ENCODE measurements around the gene SPOCD1. TPM values are rescaled to one million over a fixed set of nuclear protein-coding genes. Genes with fewer than 3 reads are reported as not detected.

Gene SPOCD1
- total RNA-seq, 2 donors from 2014 or later = 13.5 to 23.0 TPM

- intact Hi-C loops (cut with DNase I) = loop anchor here in 1 of 2 donors (10.0 kb wide), 1 partner anchor 172 kb away; no protein-coding TSS in a partner anchor
- DNase-seq (ENCODE audit: low spot score) = peak; percentile 52
Observed at GRCh38 chr1:31792541-31792940, 23.3 kb downstream of the SPOCD1 start.

GRCh38 chr1:31792116-31792515 lies 23.7 kb downstream of the SPOCD1 start:
- peak; percentile 79 for DNase-seq (ENCODE audit: low spot score)
- intact Hi-C loops (cut with DNase I) = loop anchor here in 1 of 2 donors (10.0 kb wide), 1 partner anchor 173 kb away; no protein-coding TSS in a partner anchor

GRCh38 chr1:31791131-31791858 lies 24.5 kb downstream of the SPOCD1 start:
- intact Hi-C loops (cut with DNase I) = loop anchor here in 1 of 2 donors (10.0 kb wide), 1 partner anchor 174 kb away; no protein-coding TSS in a partner anchor
- peak; percentile 56 for DNase-seq (ENCODE audit: low spot score)

- intact Hi-C loops (cut with DNase I) = loop anchor here in 1 of 2 donors (10.0 kb wide), 1 partner anchor 174 kb away; no protein-coding TSS in a partner anchor
- DNase-seq (ENCODE audit: low spot score) = peak; percentile 69
Observed at GRCh38 chr1:31790641-31791091, 25.2 kb downstream of the SPOCD1 start.

- peak; percentile 32 for DNase-seq (ENCODE audit: low spot score)
- intact Hi-C loops (cut with DNase I) = loop anchor here in 1 of 2 donors (10.0 kb wide), 1 partner anchor 175 kb away; no protein-coding TSS in a partner anchor
Observed at GRCh38 chr1:31790140-31790539, 25.7 kb downstream of the SPOCD1 start.

- intact Hi-C loops (cut with DNase I) = loop anchor here (2.0 to 10.0 kb wide), 4 partner anchors 75 to 175 kb away; no protein-coding TSS in a partner anchor
- DNase-seq (ENCODE audit: low spot score) = peak; percentile 98
Observed at GRCh38 chr1:31789259-31790065, 26.4 kb downstream of the SPOCD1 start.

GRCh38 chr1:31788825-31789256 lies 27.0 kb downstream of the SPOCD1 start:
- intact Hi-C loops (cut with DNase I) = loop anchor here (2.0 to 10.0 kb wide), 3 partner anchors 74 to 124 kb away; no protein-coding TSS in a partner anchor

GRCh38 chr1:31788138-31788824 lies 27.5 kb downstream of the SPOCD1 start:
- DNase-seq (ENCODE audit: low spot score) = peak; percentile 98

More at GRCh38 chr1:31788825-31789256, 27.0 kb downstream of the SPOCD1 start:
- DNase-seq (ENCODE audit: low spot score) = no peak

GRCh38 chr1:31787786-31788137 lies 28.1 kb downstream of the SPOCD1 start:
- no peak for DNase-seq (ENCODE audit: low spot score)
- intact Hi-C loops (cut with DNase I) = loop anchor here (2.0 to 10.0 kb wide), 3 partner anchors 73 to 123 kb away; no protein-coding TSS in a partner anchor

More at GRCh38 chr1:31788138-31788824, 27.5 kb downstream of the SPOCD1 start:
- intact Hi-C loops (cut with DNase I) = loop anchor here (2.0 to 10.0 kb wide), 3 partner anchors 73 to 123 kb away; no protein-coding TSS in a partner anchor

- intact Hi-C loops (cut with DNase I) = loop anchor here (10.0 kb wide), 2 partner anchors 72 to 122 kb away; no protein-coding TSS in a partner anchor
- peak; percentile 49 for DNase-seq (ENCODE audit: low spot score)
Observed at GRCh38 chr1:31787261-31787660, 28.6 kb downstream of the SPOCD1 start.

GRCh38 chr1:31786366-31787060 lies 29.3 kb downstream of the SPOCD1 start:
- peak; percentile 76 for DNase-seq (ENCODE audit: low spot score)
- intact Hi-C loops (cut with DNase I) = loop anchor here (10.0 kb wide), 2 partner anchors 72 to 122 kb away; no protein-coding TSS in a partner anchor

- intact Hi-C loops (cut with DNase I) = loop anchor here (10.0 kb wide), 2 partner anchors 71 to 121 kb away; no protein-coding TSS in a partner anchor
Observed at GRCh38 chr1:31785947-31786290, 29.9 kb downstream of the SPOCD1 start.

GRCh38 chr1:31785020-31785946 lies 30.5 kb downstream of the SPOCD1 start:
- intact Hi-C loops (cut with DNase I) = loop anchor here (10.0 kb wide), 2 partner anchors 70 to 120 kb away; no protein-coding TSS in a partner anchor
- peak; percentile 68 for DNase-seq (ENCODE audit: low spot score)

More at GRCh38 chr1:31785947-31786290, 29.9 kb downstream of the SPOCD1 start:
- DNase-seq (ENCODE audit: low spot score) = peak; percentile 8

GRCh38 chr1:31784356-31785019 lies 31.3 kb downstream of the SPOCD1 start:
- peak; percentile 56 for DNase-seq (ENCODE audit: low spot score)
- intact Hi-C loops (cut with DNase I) = loop anchor here (10.0 kb wide), 2 partner anchors 70 to 120 kb away; no protein-coding TSS in a partner anchor

GRCh38 chr1:31783846-31784245 lies 32.0 kb downstream of the SPOCD1 start:
- intact Hi-C loops (cut with DNase I) = loop anchor here (10.0 kb wide), 2 partner anchors 69 to 119 kb away; no protein-coding TSS in a partner anchor

More at GRCh38 chr1:31783846-31784245, 32.0 kb downstream of the SPOCD1 start:
- DNase-seq (ENCODE audit: low spot score) = peak; percentile 58

Measured in posterior vena cava (tissue), 2 donors.